HG03139 (cell line): ENCODE results near the gene CAPN13.
A peak's percentile ranks its signal among the peaks of the same experiment; 100 is the strongest.

Experiments
- ATAC-seq: cut with Tn5 transposase; IDR thresholded peaks from one replicate; pipeline ENCODE4 v1.9.1; 2021; ENCODE audit not compliant: unreplicated experiment

CAPN13 gene

GRCh38 chr2:30730736-30731647, 76.3 kb downstream of the CAPN13 start:
- ATAC-seq = no peak

- ATAC-seq = no peak
Measured at GRCh38 chr2:30729031-30729430, 78.2 kb downstream of the CAPN13 start.

- ATAC-seq = no peak
Measured at GRCh38 chr2:30722936-30723725, 84.1 kb downstream of the CAPN13 start.

GRCh38 chr2:30721668-30722647, 85.3 kb downstream of the CAPN13 start:
- no peak for ATAC-seq

- no peak for ATAC-seq
Measured at GRCh38 chr2:30721241-30721640, 86.0 kb downstream of the CAPN13 start.

- ATAC-seq = no peak
Measured at GRCh38 chr2:30717081-30717650, 90.1 kb downstream of the CAPN13 start.

- no peak for ATAC-seq
Measured at GRCh38 chr2:30716123-30716900, 90.9 kb downstream of the CAPN13 start.

GRCh38 chr2:30714811-30715709, 92.2 kb downstream of the CAPN13 start:
- no peak for ATAC-seq

- peak; percentile 14 for ATAC-seq
Measured at GRCh38 chr2:30713698-30714097, 93.5 kb downstream of the CAPN13 start.

GRCh38 chr2:30711646-30712085, 95.6 kb downstream of the CAPN13 start:
- peak; percentile 67 for ATAC-seq

- no peak for ATAC-seq
Measured at GRCh38 chr2:30710461-30710860, 96.8 kb downstream of the CAPN13 start.

- no peak for ATAC-seq
Measured at GRCh38 chr2:30710016-30710415, 97.2 kb downstream of the CAPN13 start.

- no peak for ATAC-seq
Measured at GRCh38 chr2:30709516-30709915, 97.7 kb downstream of the CAPN13 start.

- no peak for ATAC-seq
Measured at GRCh38 chr2:30708491-30709290, 98.6 kb downstream of the CAPN13 start.

GRCh38 chr2:30707304-30707903, 99.8 kb downstream of the CAPN13 start:
- no peak for ATAC-seq

- ATAC-seq = no peak
Measured at GRCh38 chr2:30706534-30707303, 100.5 kb downstream of the CAPN13 start.
